SK-N-SH (cell line): Measurements from ENCODE around the gene ITIH5. TPM values are rescaled to one million over a fixed set of nuclear protein-coding genes. Genes with fewer than 3 reads are reported as not detected.

ENCODE experiments used
- CTCF ChIA-PET: fragments of 300-600, 350-600 bp; formaldehyde crosslinking; extraction: SDS; loops from one replicate; lab custom pipeline; 2021; lab: Yijun Ruan, JAX
- POLR2A ChIA-PET: fragments of 350-600 bp; sonication (Branson Sonifier 250); formaldehyde crosslinking; extraction: SDS; loops from one replicate; lab custom pipeline; 2020; ENCODE audit warnings: antibody characterized with exemption, inconsistent platforms; lab: Yijun Ruan, JAX
- DNase-seq: peaks from one replicate; pipeline ENCODE4 v3.0.0; 2012
- H2AFZ ChIP-seq: fragments of 200-600 bp; sonication (generic); 2 replicates; pipeline ENCODE4 v1.8.1; 2016; ENCODE audit warnings: antibody characterized with exemption, mild to moderate bottlenecking, low read depth
- H3F3A ChIP-seq: fragments of 200-600 bp; sonication (generic); replicated peaks from 2 replicates; pipeline ENCODE3; 2016; ENCODE audit warnings: antibody characterized with exemption, mild to moderate bottlenecking; ENCODE audit not compliant: insufficient read depth
- H3K27ac ChIP-seq, 2 experiments: fragments of 200-500 bp in 1 of 2; fragments of 200-600 bp in 1 of 2; sonication (Bioruptor generic) in 1 of 2; sonication (generic), shearing (Covaris generic) in 1 of 2; 2 replicates each; pipeline versions ENCODE4 v1.5.1 to v1.6.1; 2014 to 2016; ENCODE audit warnings: low read depth in 2 of 2, inconsistent platforms in 1 of 2, low read length in 1 of 2, mild to moderate bottlenecking in 1 of 2, mixed read lengths in 1 of 2
- H3K27me3 ChIP-seq: fragments of 200-600 bp; sonication (generic), shearing (Covaris generic); 2 replicates; pipeline ENCODE4 v1.6.1; 2016; ENCODE audit warnings: mixed run types; ENCODE audit not compliant: insufficient read depth
- H3K36me3 ChIP-seq, 2 experiments: fragments of 200-500 bp in 1 of 2; fragments of 200-600 bp in 1 of 2; sonication (Bioruptor generic) in 1 of 2; sonication (generic) in 1 of 2; replicated peaks in 1 of 2; 2 replicates each; pipeline versions ENCODE3 to v1.5.1; 2014 to 2016; ENCODE audit warnings: low read length in 1 of 2, mild to moderate bottlenecking in 1 of 2; ENCODE audit not compliant: insufficient read depth in 2 of 2, control insufficient read depth in 1 of 2
- H3K4me1 ChIP-seq, 2 experiments: fragments of 200-500 bp in 1 of 2; fragments of 200-600 bp in 1 of 2; sonication (Bioruptor generic) in 1 of 2; sonication (generic), shearing (Covaris generic) in 1 of 2; 2 replicates each; pipeline versions ENCODE4 v1.5.1 to v1.6.1; 2014 to 2016; ENCODE audit warnings: low read depth in 1 of 2, low read length in 1 of 2, mixed run types in 1 of 2; ENCODE audit not compliant: insufficient read depth in 2 of 2, control insufficient read depth in 1 of 2
- H3K4me2 ChIP-seq: fragments of 200-600 bp; sonication (generic), shearing (Covaris generic); 2 replicates; pipeline ENCODE4 v1.6.1; 2017; ENCODE audit warnings: mixed run types
- H3K4me3 ChIP-seq, 2 experiments: fragments of 200-500 bp in 1 of 2; fragments of 200-600 bp in 1 of 2; sonication (Bioruptor generic) in 1 of 2; sonication (generic), shearing (Covaris generic) in 1 of 2; 2 replicates each; pipeline versions ENCODE4 v1.5.1 to v1.8.1; 2014 to 2016; ENCODE audit warnings: low read depth in 2 of 2, inconsistent platforms in 1 of 2, low read length in 1 of 2, mild to moderate bottlenecking in 1 of 2, mixed read lengths in 1 of 2, moderate library complexity in 1 of 2
- H3K79me2 ChIP-seq: fragments of 200-600 bp; sonication (generic); 2 replicates; pipeline ENCODE4 v1.8.1; 2017; ENCODE audit warnings: mild to moderate bottlenecking; ENCODE audit not compliant: insufficient read depth
- H3K9ac ChIP-seq: fragments of 200-600 bp; sonication (generic); 2 replicates; pipeline ENCODE4 v1.6.1; 2017; ENCODE audit warnings: mixed run types
- H3K9me2 ChIP-seq: fragments of 200-600 bp; sonication (generic); 2 replicates; pipeline ENCODE4 v1.6.1; 2017; ENCODE audit warnings: mixed run types
- H3K9me3 ChIP-seq: fragments of 200-600 bp; sonication (generic); 2 replicates; pipeline ENCODE4 v1.6.1; 2017; ENCODE audit warnings: mixed run types, mild to moderate bottlenecking, moderate library complexity
- H4K20me1 ChIP-seq: fragments of 200-600 bp; sonication (generic); 2 replicates; pipeline ENCODE4 v1.6.1; 2017; ENCODE audit warnings: mild to moderate bottlenecking, mixed run types; ENCODE audit not compliant: insufficient read depth
- EP300 ChIP-seq, 2 experiments: IDR thresholded peaks; 2 replicates each; pipeline versions ENCODE4 v1.4.0 to v1.6.1; 2012; ENCODE audit warnings: borderline replicate concordance in 1 of 2, low read depth in 1 of 2, low read length in 1 of 2
- FOXJ3 ChIP-seq: sonication (generic); formaldehyde crosslinking; IDR thresholded peaks from 2 replicates; pipeline ENCODE4 v1.5.1; 2020; ENCODE audit warnings: mild to moderate bottlenecking, missing genetic modification reagents
- FOXM1 ChIP-seq: IDR thresholded peaks from 2 replicates; pipeline ENCODE4 v1.4.0; 2012; ENCODE audit warnings: low read depth, mild to moderate bottlenecking
- GATA2 ChIP-seq: sonication (generic); formaldehyde crosslinking; IDR thresholded peaks from 2 replicates; pipeline ENCODE4 v1.5.0; 2020; ENCODE audit warnings: mild to moderate bottlenecking, missing genetic modification reagents
- JUND ChIP-seq: IDR thresholded peaks from 2 replicates; pipeline ENCODE4 v1.4.0; 2012
- NRF1 ChIP-seq: IDR thresholded peaks from 2 replicates; pipeline ENCODE4 v1.6.1; 2012; ENCODE audit warnings: low read depth, mild to moderate bottlenecking, low read length
- RXRA ChIP-seq: IDR thresholded peaks from 2 replicates; pipeline ENCODE4 v1.4.0; 2012; ENCODE audit warnings: low read depth, mild to moderate bottlenecking, borderline replicate concordance
- TCF12 ChIP-seq: IDR thresholded peaks from 2 replicates; pipeline ENCODE4 v1.4.0; 2012
- YY1 ChIP-seq: IDR thresholded peaks from 2 replicates; pipeline ENCODE4 v1.4.0; 2012; ENCODE audit warnings: low read depth, mild to moderate bottlenecking
- WGBS: methylation state at CpG from one replicate; pipeline ENCODE4 v1.1.6; 2017; ENCODE audit warnings: low lambda C conversion rate; 5-methylcytosine and 5-hydroxymethylcytosine counted together
- polyA plus RNA-seq, 3 experiments: library from polyadenylated mRNA; depleted of rRNA; stranded (reverse); fragments of >200 nt; gene quantifications; 2 replicates each; pipeline ENCODE4 v1.2.3, GENCODE V29; 2012
- TF ChIP-seq, protein P1 (sequence below): fragments of 200-600 bp; sonication (generic); IDR thresholded peaks from 2 replicates; pipeline ENCODE4 v1.6.1; 2017; ENCODE audit warnings: antibody characterized with exemption, mild to moderate bottlenecking, moderate library complexity
- TF ChIP-seq, protein P2 (sequence below): IDR thresholded peaks from 2 replicates; pipeline ENCODE4 v1.4.0; 2012; ENCODE audit warnings: low read depth
- TF ChIP-seq, protein P3 (sequence below): fragments of 150-350 bp; IDR thresholded peaks from 2 replicates; pipeline ENCODE4 v1.6.1; 2016; ENCODE audit warnings: mild to moderate bottlenecking, low read depth, low read length
- TF ChIP-seq, protein P4 (sequence below): IDR thresholded peaks from 2 replicates; pipeline ENCODE4 v1.4.0; 2012; ENCODE audit warnings: low read depth, borderline replicate concordance

Gene ITIH5
- polyA plus RNA-seq, 1 of the 3 experiments (the other 2 are of a cell fraction): 0.07 TPM

DNA sequence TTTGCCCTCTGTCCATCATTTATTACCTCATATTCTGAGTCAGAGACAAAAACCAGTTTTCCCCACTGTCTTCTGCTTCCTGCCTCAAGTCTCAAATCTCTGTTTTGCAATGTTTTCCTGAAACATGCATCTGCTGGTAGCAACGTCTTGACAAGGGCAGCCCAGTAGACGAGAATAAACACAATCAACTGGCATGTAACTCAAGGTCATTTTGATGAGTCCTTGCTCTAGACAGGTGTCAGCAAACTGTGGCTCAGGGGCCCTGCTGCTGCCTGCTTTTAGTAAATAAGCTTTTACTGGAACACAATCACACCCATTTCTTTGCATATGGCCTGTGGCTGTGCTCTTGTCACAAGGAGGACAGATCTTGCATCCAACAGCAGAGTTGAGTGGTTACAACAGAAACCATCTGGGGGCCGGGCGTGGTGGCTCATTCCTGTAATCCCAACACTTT, 59.8 kb downstream of the ITIH5 start:
- TF ChIP-seq YY1 (no peak), FOXM1 (no peak), TCF12 (no peak), FOXJ3 (no peak), RXRA (no peak)
- TF ChIP-seq, protein P1, sequence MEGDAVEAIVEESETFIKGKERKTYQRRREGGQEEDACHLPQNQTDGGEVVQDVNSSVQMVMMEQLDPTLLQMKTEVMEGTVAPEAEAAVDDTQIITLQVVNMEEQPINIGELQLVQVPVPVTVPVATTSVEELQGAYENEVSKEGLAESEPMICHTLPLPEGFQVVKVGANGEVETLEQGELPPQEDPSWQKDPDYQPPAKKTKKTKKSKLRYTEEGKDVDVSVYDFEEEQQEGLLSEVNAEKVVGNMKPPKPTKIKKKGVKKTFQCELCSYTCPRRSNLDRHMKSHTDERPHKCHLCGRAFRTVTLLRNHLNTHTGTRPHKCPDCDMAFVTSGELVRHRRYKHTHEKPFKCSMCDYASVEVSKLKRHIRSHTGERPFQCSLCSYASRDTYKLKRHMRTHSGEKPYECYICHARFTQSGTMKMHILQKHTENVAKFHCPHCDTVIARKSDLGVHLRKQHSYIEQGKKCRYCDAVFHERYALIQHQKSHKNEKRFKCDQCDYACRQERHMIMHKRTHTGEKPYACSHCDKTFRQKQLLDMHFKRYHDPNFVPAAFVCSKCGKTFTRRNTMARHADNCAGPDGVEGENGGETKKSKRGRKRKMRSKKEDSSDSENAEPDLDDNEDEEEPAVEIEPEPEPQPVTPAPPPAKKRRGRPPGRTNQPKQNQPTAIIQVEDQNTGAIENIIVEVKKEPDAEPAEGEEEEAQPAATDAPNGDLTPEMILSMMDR: no peak
- TF ChIP-seq, protein P2, sequence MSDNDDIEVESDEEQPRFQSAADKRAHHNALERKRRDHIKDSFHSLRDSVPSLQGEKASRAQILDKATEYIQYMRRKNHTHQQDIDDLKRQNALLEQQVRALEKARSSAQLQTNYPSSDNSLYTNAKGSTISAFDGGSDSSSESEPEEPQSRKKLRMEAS: no peak
- TF ChIP-seq, protein P3, sequence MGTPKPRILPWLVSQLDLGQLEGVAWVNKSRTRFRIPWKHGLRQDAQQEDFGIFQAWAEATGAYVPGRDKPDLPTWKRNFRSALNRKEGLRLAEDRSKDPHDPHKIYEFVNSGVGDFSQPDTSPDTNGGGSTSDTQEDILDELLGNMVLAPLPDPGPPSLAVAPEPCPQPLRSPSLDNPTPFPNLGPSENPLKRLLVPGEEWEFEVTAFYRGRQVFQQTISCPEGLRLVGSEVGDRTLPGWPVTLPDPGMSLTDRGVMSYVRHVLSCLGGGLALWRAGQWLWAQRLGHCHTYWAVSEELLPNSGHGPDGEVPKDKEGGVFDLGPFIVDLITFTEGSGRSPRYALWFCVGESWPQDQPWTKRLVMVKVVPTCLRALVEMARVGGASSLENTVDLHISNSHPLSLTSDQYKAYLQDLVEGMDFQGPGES: no peak
- H3K36me3 ChIP-seq: no peaks in the 10 kb centered on the region
- H3K4me1 ChIP-seq: no peaks in the 10 kb centered on the region; a peak in 1 of 4 replicates
- no peak overlapping the region for H2AFZ ChIP-seq
- DNase-seq: no peak
- no peaks in the 10 kb centered on the region for H3K9me2 ChIP-seq
- no peaks in the 10 kb centered on the region for H3F3A ChIP-seq
- H3K4me3 ChIP-seq: no peak overlapping the region
- POLR2A ChIA-PET: no interaction called here
- WGBS: 29% methylated on average over 4 of the region's 4 CpGs
- no peaks in the 10 kb centered on the region for H3K79me2 ChIP-seq
- CTCF ChIA-PET: no interaction called here
- H3K9me3 ChIP-seq: no peaks in the 10 kb centered on the region
- no peaks in the 10 kb centered on the region for H4K20me1 ChIP-seq
- no peak overlapping the region for H3K4me2 ChIP-seq
- no peaks in the 10 kb centered on the region for H3K27me3 ChIP-seq
- no peak overlapping the region for H3K27ac ChIP-seq
- no peak overlapping the region for H3K9ac ChIP-seq

DNA sequence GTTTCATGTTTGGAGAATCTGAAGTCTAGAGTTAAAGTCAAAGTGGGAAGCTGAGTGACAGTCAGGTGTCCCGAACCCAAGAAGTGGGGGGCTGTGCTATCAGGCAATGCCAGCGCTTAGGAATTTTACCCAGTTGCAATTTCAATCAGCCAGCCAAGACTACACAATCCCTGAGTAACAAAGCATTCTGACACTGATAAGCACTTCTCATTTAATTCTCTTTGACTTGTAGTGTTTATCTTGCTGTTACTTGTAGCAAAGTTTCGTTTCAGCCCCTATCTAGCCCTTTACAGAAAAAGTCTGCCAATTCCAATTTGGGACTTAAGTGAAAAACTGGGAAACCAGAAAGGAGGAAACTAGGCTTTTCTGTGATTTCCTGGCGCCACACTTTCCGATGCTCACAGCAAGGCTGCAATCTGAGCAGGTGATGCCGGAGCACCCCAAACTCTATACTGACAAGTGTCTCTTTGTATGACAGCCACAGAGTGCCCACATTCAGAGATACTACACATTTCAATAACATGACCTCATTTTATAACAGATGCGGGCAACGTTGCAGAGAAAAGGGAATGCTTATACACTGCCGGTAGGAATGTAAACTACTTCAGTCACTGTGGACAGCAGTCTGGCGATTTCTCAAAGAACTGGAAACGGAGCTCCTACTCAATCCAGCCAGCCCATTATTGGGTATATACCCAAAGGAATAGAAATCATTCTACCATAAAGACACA, 61.0 kb downstream of the ITIH5 start:
- Histone ChIP-seq H3K79me2 (no peaks in the 10 kb centered on the region), H3K27ac (no peak overlapping the region), H4K20me1 (no peaks in the 10 kb centered on the region), H3K9me2 (no peaks in the 10 kb centered on the region), H3K4me2 (no peak overlapping the region), H3K27me3 (no peaks in the 10 kb centered on the region), H3K36me3 (no peaks in the 10 kb centered on the region), H3K4me1 (no peaks in the 10 kb centered on the region), H3F3A (no peaks in the 10 kb centered on the region), H3K4me3 (no peak overlapping the region), H3K9ac (no peak overlapping the region), H3K9me3 (no peaks in the 10 kb centered on the region), H2AFZ (no peak overlapping the region)
- TF ChIP-seq JUND: no peak
- no peak for TF ChIP-seq GATA2 (CRISPR knock-in tag)
- no peak for TF ChIP-seq FOXM1
- TF ChIP-seq, protein P4, sequence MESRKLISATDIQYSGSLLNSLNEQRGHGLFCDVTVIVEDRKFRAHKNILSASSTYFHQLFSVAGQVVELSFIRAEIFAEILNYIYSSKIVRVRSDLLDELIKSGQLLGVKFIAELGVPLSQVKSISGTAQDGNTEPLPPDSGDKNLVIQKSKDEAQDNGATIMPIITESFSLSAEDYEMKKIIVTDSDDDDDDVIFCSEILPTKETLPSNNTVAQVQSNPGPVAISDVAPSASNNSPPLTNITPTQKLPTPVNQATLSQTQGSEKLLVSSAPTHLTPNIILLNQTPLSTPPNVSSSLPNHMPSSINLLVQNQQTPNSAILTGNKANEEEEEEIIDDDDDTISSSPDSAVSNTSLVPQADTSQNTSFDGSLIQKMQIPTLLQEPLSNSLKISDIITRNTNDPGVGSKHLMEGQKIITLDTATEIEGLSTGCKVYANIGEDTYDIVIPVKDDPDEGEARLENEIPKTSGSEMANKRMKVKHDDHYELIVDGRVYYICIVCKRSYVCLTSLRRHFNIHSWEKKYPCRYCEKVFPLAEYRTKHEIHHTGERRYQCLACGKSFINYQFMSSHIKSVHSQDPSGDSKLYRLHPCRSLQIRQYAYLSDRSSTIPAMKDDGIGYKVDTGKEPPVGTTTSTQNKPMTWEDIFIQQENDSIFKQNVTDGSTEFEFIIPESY: no peak
- no peak for TF ChIP-seq NRF1
- TF ChIP-seq EP300 (IDR thresholded peaks at IDR 0.05; ENCODE audit: borderline replicate concordance in 1 of 2, low read depth in 1 of 2, low read length in 1 of 2): no peak
- DNase-seq: no peak
- WGBS: 65% methylated on average over 11 of the region's 11 CpGs
- CTCF ChIA-PET: no interaction called here
- POLR2A ChIA-PET: no interaction called here
